ENCODE measurements around the gene AGMO.
A peak's percentile ranks its signal among the peaks of the same experiment; 100 is the strongest.

Gene AGMO

GRCh38 chr7:15397159-15397550, 164.7 kb downstream of the AGMO start:
- DNase-seq (ENCODE audit: low spot score) = no peak

GRCh38 chr7:15396210-15397158, 165.3 kb downstream of the AGMO start:
- no peak for DNase-seq (ENCODE audit: low spot score)

GRCh38 chr7:15389073-15389472, 172.7 kb downstream of the AGMO start:
- no peak for DNase-seq (ENCODE audit: low spot score)

GRCh38 chr7:15378494-15379145, 183.2 kb downstream of the AGMO start:
- DNase-seq (ENCODE audit: low spot score) = no peak

- DNase-seq (ENCODE audit: low spot score) = no peak
These were observed 185.2 kb downstream of the AGMO start for GRCh38 chr7:15376600-15376999.

GRCh38 chr7:15370441-15370840, 191.4 kb downstream of the AGMO start:
- no peak for DNase-seq (ENCODE audit: low spot score)

GRCh38 chr7:15368653-15369052, 193.2 kb downstream of the AGMO start:
- DNase-seq (ENCODE audit: low spot score) = no peak

GRCh38 chr7:15367897-15368296, 193.9 kb downstream of the AGMO start:
- no peak for DNase-seq (ENCODE audit: low spot score)

- no peak for DNase-seq (ENCODE audit: low spot score)
These were observed 203.7 kb downstream of the AGMO start for GRCh38 chr7:15358112-15358511.

GRCh38 chr7:15352421-15353206, 209.2 kb downstream of the AGMO start:
- DNase-seq (ENCODE audit: low spot score) = peak; percentile 73

- no peak for DNase-seq (ENCODE audit: low spot score)
These were observed 216.6 kb downstream of the AGMO start for GRCh38 chr7:15345216-15345615.

- no peak for DNase-seq (ENCODE audit: low spot score)
These were observed 220.0 kb downstream of the AGMO start for GRCh38 chr7:15341817-15342216.

GRCh38 chr7:15336146-15336545, 225.7 kb downstream of the AGMO start:
- no peak for DNase-seq (ENCODE audit: low spot score)

- no peak for DNase-seq (ENCODE audit: low spot score)
These were observed 226.4 kb downstream of the AGMO start for GRCh38 chr7:15335390-15335789.

GRCh38 chr7:15334536-15335263, 227.1 kb downstream of the AGMO start:
- DNase-seq (ENCODE audit: low spot score) = no peak

- DNase-seq (ENCODE audit: low spot score) = no peak
These were observed 228.9 kb downstream of the AGMO start for GRCh38 chr7:15332956-15333355.

GRCh38 chr7:15330943-15331342, 230.9 kb downstream of the AGMO start:
- DNase-seq (ENCODE audit: low spot score) = no peak

GRCh38 chr7:15327001-15327400, 234.8 kb downstream of the AGMO start:
- no peak for DNase-seq (ENCODE audit: low spot score)

- DNase-seq (ENCODE audit: low spot score) = no peak
These were observed 235.7 kb downstream of the AGMO start for GRCh38 chr7:15326044-15326644.

- no peak for DNase-seq (ENCODE audit: low spot score)
These were observed 238.3 kb downstream of the AGMO start for GRCh38 chr7:15323550-15323949.

GRCh38 chr7:15317215-15317614, 244.6 kb downstream of the AGMO start:
- DNase-seq (ENCODE audit: low spot score) = no peak
